Right ventricle myocardium inferior (tissue), 1 donor: ENCODE results near the gene IL18RAP. TPM values are rescaled to one million over a fixed set of nuclear protein-coding genes. Genes with fewer than 3 reads are reported as not detected.

Source experiments
- ATAC-seq: fragments of 200-7000 bp; cut with Tn5 transposase; one replicate; pipeline ENCODE4 v1.9.1; 2020; ENCODE audit warnings: mild to moderate bottlenecking, moderate library complexity
- DNase-seq: peaks from one replicate; pipeline ENCODE4 v3.0.0; 2021; ENCODE audit errors: missing footprints
- intact Hi-C: fragments of 100-400 bp; cut with DNase I; formaldehyde crosslinking; loops from one replicate; pipeline ENCODE4 v1.11.0; 2022
- total RNA-seq: library from RNA; stranded (reverse); fragmentation: NEBNext Ultra II Directional; extraction: Animal tissue kit (Norgen Biotek cat#: 25700); gene quantifications from one replicate; pipeline ENCODE4 v1.2.1, GENCODE V29; 2021
- donor health status: DM: no; HTN: yes; CAD: no; lungs with severe emphysema.

Gene IL18RAP
- total RNA-seq, 1 donor from 2014 or later, result 0.30 TPM

GRCh38 chr2:102420290-102420689 lies 2.7 kb upstream of the IL18RAP start:
- no peak for DNase-seq
- ATAC-seq, result no peak
- intact Hi-C loops, result no loop called here

GRCh38 chr2:102421890-102422759 lies 835 bp upstream of the IL18RAP start:
- intact Hi-C loops, result no loop called here
- ATAC-seq, result no peak

GRCh38 chr2:102423368-102423767 lies 408 bp downstream of the IL18RAP start:
- ATAC-seq (no peak), DNase-seq (no peak)
- intact Hi-C loops, result no loop called here

More at GRCh38 chr2:102421890-102422759, 835 bp upstream of the IL18RAP start:
- DNase-seq, result no peak

- no peak for ATAC-seq
- intact Hi-C loops, result no loop called here
- no peak for DNase-seq
Observed at GRCh38 chr2:102424754-102425153, 1.8 kb downstream of the IL18RAP start.

GRCh38 chr2:102425441-102426132 lies 2.6 kb downstream of the IL18RAP start:
- DNase-seq (no peak), ATAC-seq (no peak)
- intact Hi-C loops, result no loop called here

GRCh38 chr2:102427249-102427648 lies 4.3 kb downstream of the IL18RAP start:
- ATAC-seq (no peak), DNase-seq (no peak)
- intact Hi-C loops, result no loop called here

GRCh38 chr2:102428573-102428972 lies 5.6 kb downstream of the IL18RAP start:
- no peak for ATAC-seq

GRCh38 chr2:102432386-102432785 lies 9.4 kb downstream of the IL18RAP start:
- no peak for DNase-seq
- intact Hi-C loops, result no loop called here
- ATAC-seq, result no peak

More at GRCh38 chr2:102428573-102428972, 5.6 kb downstream of the IL18RAP start:
- DNase-seq, result no peak
- intact Hi-C loops, result no loop called here

- intact Hi-C loops, result no loop called here
- ATAC-seq, result no peak
- DNase-seq, result no peak
Observed at GRCh38 chr2:102433973-102434654, 11.2 kb downstream of the IL18RAP start.

GRCh38 chr2:102434655-102435381 lies 11.9 kb downstream of the IL18RAP start:
- no peak for DNase-seq
- intact Hi-C loops, result no loop called here
- ATAC-seq, result no peak

GRCh38 chr2:102435741-102436140 lies 12.8 kb downstream of the IL18RAP start:
- ATAC-seq (no peak), DNase-seq (no peak)
- intact Hi-C loops, result no loop called here

- ATAC-seq (no peak), DNase-seq (no peak)
- intact Hi-C loops, result no loop called here
Observed at GRCh38 chr2:102436323-102436722, 13.4 kb downstream of the IL18RAP start.

- ATAC-seq, result no peak
- DNase-seq, result no peak
- intact Hi-C loops, result no loop called here
Observed at GRCh38 chr2:102437122-102437521, 14.2 kb downstream of the IL18RAP start.

- intact Hi-C loops, result no loop called here
- DNase-seq (no peak), ATAC-seq (no peak)
Observed at GRCh38 chr2:102438111-102438510, 15.2 kb downstream of the IL18RAP start.

GRCh38 chr2:102438578-102438977 lies 15.6 kb downstream of the IL18RAP start:
- DNase-seq (no peak), ATAC-seq (no peak)
- intact Hi-C loops, result no loop called here

GRCh38 chr2:102439065-102439695 lies 16.2 kb downstream of the IL18RAP start:
- no peak for ATAC-seq
- intact Hi-C loops, result no loop called here
- no peak for DNase-seq

GRCh38 chr2:102442967-102443828 lies 20.2 kb downstream of the IL18RAP start:
- DNase-seq, result no peak
- no peak for ATAC-seq
- intact Hi-C loops, result loop anchor here (5.0 to 10.0 kb wide), 2 partner anchors 196 to 558 kb away; no protein-coding TSS in a partner anchor
